HEK293T (cell line): ENCODE data around the gene ANKRD44.

Experiments used
- ARNT ChIP-seq: fragments of 450-650 bp; IDR thresholded peaks from 2 replicates; pipeline ENCODE4 v1.6.1; 2017; ENCODE audit warnings: mild to moderate bottlenecking
- BHLHE40 ChIP-seq: fragments of 450-650 bp; IDR thresholded peaks from 2 replicates; pipeline ENCODE4 v1.6.1; 2016; ENCODE audit warnings: mild to moderate bottlenecking, moderate library complexity, borderline replicate concordance
- FOXA1 ChIP-seq: fragments of 450-650 bp; IDR thresholded peaks from 2 replicates; pipeline ENCODE4 v1.6.1; 2016; ENCODE audit warnings: mild to moderate bottlenecking
- FOXK2 ChIP-seq: fragments of 450-650 bp; IDR thresholded peaks from 2 replicates; pipeline ENCODE4 v1.6.1; 2016; ENCODE audit warnings: mild to moderate bottlenecking
- FOXM1 ChIP-seq: fragments of 450-650 bp; IDR thresholded peaks from 2 replicates; pipeline ENCODE4 v1.6.1; 2017; ENCODE audit warnings: mild to moderate bottlenecking, borderline replicate concordance
- HDGF ChIP-seq: fragments of 450-650 bp; IDR thresholded peaks from 2 replicates; pipeline ENCODE4 v1.6.1; 2017; ENCODE audit warnings: antibody characterized with exemption, borderline replicate concordance
- LEF1 ChIP-seq: fragments of 450-650 bp; IDR thresholded peaks from 2 replicates; pipeline ENCODE4 v1.6.1; 2017; ENCODE audit warnings: mild to moderate bottlenecking, borderline replicate concordance
- SP1 ChIP-seq: fragments of 450-650 bp; IDR thresholded peaks from 2 replicates; pipeline ENCODE4 v1.6.1; 2017
- SUZ12 ChIP-seq: fragments of 450-650 bp; IDR thresholded peaks from 2 replicates; pipeline ENCODE4 v1.6.1; 2016; ENCODE audit warnings: mild to moderate bottlenecking
- TARDBP ChIP-seq: fragments of 450-650 bp; IDR thresholded peaks from 2 replicates; pipeline ENCODE4 v1.6.1; 2016

GRCh38 chr2:197242719-197243118 is 67.9 kb downstream of the ANKRD44 start:
- no peak for TF ChIP-seq HDGF
- no peak for TF ChIP-seq LEF1
- TF ChIP-seq ARNT = no peak
- TF ChIP-seq SP1 = no peak
- TF ChIP-seq TARDBP = no peak
- TF ChIP-seq FOXA1 = no peak
- no peak for TF ChIP-seq BHLHE40
- no peak for TF ChIP-seq FOXK2
- no peak for TF ChIP-seq FOXM1
- no peak for TF ChIP-seq SUZ12
